ENCODE results near the gene SAMD5.

Gene SAMD5

DNA sequence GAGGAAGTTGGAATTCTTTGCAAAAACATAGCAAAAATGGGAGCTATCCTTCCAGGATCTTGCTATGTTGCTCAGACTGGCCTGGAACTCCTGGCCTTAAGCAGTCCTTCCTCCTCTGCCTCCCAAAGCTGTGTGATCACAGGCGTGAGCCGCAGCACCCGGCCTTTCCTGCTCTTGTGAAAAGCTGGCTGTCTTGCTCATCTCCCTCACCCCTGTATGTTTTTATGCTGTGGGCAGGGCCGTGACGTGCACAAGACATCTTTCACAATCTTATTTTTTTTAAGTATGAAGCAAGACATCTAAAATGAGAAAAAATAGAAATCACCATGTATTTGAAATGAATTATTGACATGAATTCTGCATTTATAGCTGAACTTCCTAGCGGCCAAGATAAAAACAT, 110.4 kb downstream of the SAMD5 start:
- DNase-seq (ENCODE audit: low read depth in 2 of 2, low spot score in 1 of 2): no peak

Measured in stimulated activated CD8-positive, alpha-beta memory T cell treated with anti-CD3 and anti-CD28 coated beads, Interleukin-4, amount 100 ng/mL, for 4 hours (primary cell).